Hepatocyte (in vitro differentiated cells): ENCODE data around the gene ATP6V0A4.

Experiments used
- CTCF ChIP-seq: fragments of 200-600 bp; sonication (generic); IDR thresholded peaks from 2 replicates; pipeline ENCODE4 v1.5.1; 2016; ENCODE audit warnings: antibody characterized with exemption, mild to moderate bottlenecking; ENCODE audit not compliant: poor library complexity
- EZH2 ChIP-seq: fragments of 200-600 bp; sonication (generic); IDR thresholded peaks from 2 replicates; pipeline ENCODE4 v1.6.1; 2016; ENCODE audit warnings: antibody characterized with exemption, mild to moderate bottlenecking, borderline replicate concordance

DNA sequence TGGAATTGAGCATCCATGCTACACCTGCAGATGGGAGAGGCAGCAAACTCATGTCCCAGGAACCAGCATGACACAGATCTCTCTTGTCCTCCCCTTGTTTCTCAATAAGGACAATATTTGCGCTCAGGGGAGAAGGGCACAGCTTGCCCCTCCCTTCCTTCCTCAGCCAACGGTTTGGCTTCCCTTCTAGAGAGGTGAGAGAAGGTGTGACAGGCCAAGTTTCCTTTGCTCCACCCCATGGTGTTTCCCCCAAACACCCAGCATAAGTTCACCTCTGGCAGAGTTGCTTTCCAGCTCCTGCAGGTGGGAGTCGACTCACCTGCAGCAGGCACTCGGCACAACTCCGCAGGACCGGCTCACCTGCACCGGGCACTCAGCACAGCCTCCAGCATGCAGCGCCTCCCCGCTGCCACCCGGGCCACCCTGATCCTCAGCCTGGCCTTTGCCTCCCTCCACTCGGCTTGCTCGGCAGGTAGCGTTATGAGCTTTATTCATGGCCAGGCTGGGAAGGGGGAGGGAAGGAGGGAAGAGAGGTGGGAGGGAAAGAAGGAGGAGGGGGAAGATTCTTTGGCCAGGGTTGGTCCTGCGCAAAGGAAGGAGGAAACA, at the start of gene ATP6V0A4, which contains the start of gene TMEM213:
- no peak for TF ChIP-seq CTCF
- TF ChIP-seq EZH2, result no peak
